NCI-H460 (cell line): ENCODE results near the gene PCYOX1L. TPM values are rescaled to one million over a fixed set of nuclear protein-coding genes. Genes with fewer than 3 reads are reported as not detected.

ENCODE experiments used
- DNase-seq: peaks from one replicate; pipeline ENCODE4 v3.0.0-alpha.2; 2016; ENCODE audit warnings: low read depth; ENCODE audit errors: extremely low read depth
- total RNA-seq: library from RNA; depleted of rRNA; stranded (reverse); fragments of >200 nt; shearing (Covaris generic); gene quantifications from 2 replicates; pipeline ENCODE4 v1.2.3, GENCODE V29; 2014

The PCYOX1L gene
- total RNA-seq, 1 experiment from 2014 or later, result 10.5 TPM

DNA sequence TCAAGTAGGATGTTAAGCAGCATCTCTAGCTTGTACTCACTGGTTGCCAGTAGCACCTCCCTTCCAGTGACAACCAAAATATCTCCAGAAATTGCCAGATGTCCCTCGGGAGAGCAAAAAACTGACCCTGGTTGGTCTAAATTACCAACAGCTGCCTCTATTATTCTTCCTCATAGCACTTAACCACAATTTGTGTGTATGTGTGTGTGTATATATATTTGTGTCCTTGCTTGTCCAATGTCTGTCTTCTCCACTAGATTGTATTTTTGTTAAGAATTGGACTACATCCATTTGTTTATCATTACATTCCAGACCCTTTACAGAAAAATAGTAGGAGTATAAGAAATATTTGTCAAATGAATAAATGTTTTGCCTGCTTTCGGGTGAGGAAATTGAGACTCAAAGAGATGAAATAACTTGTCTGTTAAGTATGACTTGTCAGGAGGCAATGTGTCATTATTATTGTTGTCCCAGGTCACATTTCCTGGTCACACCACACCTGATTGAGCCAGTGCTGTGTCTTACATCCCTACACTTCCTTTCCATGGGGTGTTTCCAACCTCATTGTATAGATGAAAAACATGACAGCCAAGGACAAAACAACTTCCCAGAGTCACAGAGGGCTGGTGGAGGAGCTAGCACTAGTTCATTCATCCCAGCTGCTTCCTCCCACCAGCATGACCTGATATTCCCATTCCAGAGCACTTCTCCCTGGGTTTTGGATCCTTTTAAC is 24.0 kb upstream of the PCYOX1L start:
- no peak for DNase-seq

GRCh38 chr5:149337736-149338135 is 20.1 kb upstream of the PCYOX1L start:
- DNase-seq, result no peak

- DNase-seq, result no peak
Measured at GRCh38 chr5:149338364-149338763, 19.5 kb upstream of the PCYOX1L start.

DNA sequence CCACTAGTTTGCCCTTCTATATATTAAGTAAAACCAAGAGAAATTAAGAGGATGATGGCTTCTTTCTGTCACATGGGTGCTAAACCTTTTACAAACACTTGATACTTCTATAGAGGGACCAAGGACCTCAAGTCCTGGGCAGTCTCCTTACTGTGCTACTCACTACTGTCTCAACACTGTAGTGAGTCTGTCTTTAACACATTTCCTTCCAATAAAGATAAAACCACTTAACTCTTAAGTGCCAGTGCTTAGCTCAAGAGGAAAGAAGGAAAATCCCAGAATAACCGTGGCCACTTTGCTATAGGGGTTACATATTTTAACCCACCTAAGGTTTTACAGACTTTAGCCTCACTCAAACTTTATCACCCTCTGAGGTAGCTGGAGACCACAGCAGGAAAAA is 16.9 kb upstream of the PCYOX1L start:
- DNase-seq, result no peak

DNA sequence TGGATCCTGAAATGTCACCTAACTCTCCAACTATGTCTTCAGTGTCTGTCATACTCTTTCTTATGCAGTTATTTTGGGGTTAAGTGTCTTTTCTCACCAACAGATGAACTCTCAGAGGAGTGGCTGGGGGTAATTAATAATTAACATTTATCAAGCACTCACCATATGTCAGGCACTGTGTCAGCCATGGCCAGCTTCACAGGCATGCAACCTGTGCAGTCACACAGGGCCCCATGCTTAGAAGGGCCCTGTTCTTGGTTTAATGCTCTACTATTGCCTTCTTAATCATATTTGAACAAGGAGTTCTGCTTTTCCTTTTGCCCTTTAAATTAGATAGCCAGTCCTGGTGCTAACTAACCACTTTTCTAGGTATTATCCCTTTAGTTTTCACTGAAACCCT is 16.0 kb upstream of the PCYOX1L start:
- DNase-seq, result no peak

- no peak for DNase-seq
Measured at GRCh38 chr5:149344151-149344550, 13.7 kb upstream of the PCYOX1L start.

GRCh38 chr5:149345147-149345891 is 12.5 kb upstream of the PCYOX1L start, which contains the start of gene GRPEL2:
GRPEL2 (plus strand) TSS chr5:149345499; CDS start chr5:149345540, 41 bp downstream.
- peak; percentile 98 for DNase-seq

GRCh38 chr5:149345892-149346222 is 12.0 kb upstream of the PCYOX1L start:
- no peak for DNase-seq

GRCh38 chr5:149348518-149348917 is 9.3 kb upstream of the PCYOX1L start:
- DNase-seq, result no peak

DNA sequence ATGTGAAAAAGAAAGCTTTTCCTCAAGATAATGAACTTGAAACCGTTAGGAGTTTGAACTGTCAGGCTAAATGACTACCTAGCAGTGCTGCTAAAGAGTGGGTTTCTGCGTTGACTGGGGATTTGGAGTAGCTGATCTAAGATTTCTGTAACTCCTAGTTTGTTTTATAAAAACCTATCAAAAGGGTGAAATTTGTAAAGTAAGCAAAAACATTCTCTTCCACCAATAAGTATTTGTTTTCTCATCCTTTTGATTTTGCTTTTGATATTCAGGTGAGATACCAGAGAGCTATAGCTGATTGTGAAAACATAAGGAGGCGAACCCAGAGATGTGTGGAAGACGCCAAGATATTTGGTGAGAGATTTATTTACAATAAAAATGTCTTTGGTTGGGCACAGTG is 8.5 kb upstream of the PCYOX1L start:
- DNase-seq, result no peak

GRCh38 chr5:149352169-149352568 is 5.7 kb upstream of the PCYOX1L start:
- DNase-seq, result no peak

DNA sequence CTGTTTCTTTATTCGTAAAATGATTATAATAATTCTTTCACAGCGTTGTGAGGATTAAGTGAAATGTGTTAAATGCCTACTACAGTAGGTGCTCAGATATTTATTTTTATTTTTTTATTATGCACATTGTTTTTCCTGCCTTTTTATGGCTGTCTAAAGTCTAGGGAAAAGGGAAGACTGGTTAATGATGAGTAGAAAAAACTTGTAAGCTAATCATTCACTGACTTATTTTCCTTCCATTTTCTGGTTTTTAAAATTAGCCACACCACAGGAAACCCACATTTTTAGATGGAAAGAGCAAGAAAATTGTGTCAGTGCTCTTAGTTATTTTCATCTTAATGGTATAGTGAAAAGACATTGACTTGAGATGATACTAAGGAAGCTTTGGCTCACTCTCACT is 3.9 kb upstream of the PCYOX1L start:
- DNase-seq, result no peak

GRCh38 chr5:149355688-149356087 is 2.2 kb upstream of the PCYOX1L start:
- no peak for DNase-seq

DNA sequence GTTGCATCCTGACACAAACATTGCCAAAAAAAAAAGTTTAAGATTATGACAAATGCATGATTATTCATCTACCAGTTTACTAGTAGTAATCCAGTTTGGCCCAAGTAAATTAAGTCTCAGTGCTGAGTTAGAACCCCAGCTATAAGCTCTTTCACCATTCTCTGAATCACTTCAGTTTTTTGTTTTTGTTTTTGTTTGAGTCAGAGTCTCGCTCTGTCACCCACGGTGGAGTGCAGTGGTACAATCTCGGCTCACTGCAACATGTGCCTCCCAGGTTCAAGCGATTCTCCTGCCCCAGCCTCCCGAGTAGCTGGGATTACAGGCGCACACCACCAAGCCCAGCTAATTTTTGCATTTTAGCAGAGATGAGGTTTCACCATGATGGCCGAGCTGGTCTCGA is 1.5 kb upstream of the PCYOX1L start:
- no peak for DNase-seq

- DNase-seq, result no peak
Measured at GRCh38 chr5:149358294-149358651, 427 bp downstream of the PCYOX1L start.

GRCh38 chr5:149358868-149359495 is 1.1 kb downstream of the PCYOX1L start:
- no peak for DNase-seq

DNA sequence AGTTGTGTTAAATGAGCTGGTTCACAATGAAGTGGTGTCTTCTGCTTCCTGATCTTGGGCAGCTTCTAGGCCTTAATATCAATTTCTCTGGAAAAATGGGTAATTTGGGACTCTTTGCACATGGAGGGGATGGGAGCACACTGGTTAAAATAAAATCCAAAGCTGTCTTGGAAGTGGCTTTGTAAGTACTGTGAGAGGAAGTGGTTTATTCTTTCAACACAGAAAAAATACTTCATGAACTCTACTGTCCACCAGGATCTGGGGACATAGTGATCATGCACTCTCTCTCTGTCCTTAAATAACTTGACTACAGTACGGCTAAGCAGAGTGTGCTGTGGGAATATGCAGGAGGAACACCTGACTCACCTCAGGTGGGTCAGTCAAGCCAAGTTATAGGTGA is 2.4 kb downstream of the PCYOX1L start:
- no peak for DNase-seq

GRCh38 chr5:149362541-149362940 is 4.7 kb downstream of the PCYOX1L start:
- no peak for DNase-seq

DNA sequence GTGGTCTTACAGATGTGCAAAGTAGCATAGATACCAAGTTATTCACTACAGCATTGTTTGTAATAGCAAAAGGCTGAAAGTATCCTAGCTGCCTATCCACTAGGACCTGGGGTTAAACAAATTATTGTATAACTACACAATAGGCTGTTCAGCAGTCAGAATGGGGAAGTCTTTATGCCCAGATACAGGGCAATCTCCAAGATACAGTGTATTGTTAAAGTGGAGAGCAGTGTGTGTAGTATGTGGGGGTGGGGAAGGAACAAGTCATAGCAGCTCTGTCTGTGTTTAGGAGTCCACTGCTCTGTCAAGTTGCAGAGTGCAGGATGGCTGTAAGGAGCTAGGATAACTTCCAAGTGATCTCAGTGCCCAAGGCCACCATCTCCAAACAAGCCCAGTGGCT is 5.5 kb downstream of the PCYOX1L start:
- no peak for DNase-seq

- DNase-seq, result no peak
Measured at GRCh38 chr5:149363936-149364335, 6.1 kb downstream of the PCYOX1L start.

GRCh38 chr5:149364719-149365118 is 6.9 kb downstream of the PCYOX1L start:
- no peak for DNase-seq

DNA sequence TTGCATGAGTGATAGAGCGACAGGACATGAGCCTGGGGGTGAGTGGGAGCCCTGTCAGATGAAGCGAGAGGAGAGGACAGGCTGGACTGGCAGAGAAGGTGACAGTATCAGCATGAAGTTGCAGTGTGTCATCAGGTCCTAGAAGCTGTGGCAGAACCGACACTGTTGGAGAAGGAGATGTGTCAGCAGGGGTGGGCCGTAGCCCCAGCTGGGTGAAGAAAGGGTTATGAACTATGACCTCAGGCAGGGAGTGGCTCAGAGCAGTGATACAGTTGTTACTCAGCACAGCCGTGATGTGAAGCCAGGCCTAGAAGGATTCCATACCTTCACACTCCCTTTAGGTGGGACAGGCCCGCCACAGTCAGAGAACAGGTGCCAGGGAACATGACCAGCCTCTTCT is 7.6 kb downstream of the PCYOX1L start:
- DNase-seq, result no peak
